HTR-8/SVneo (cell line): ENCODE measurements around the gene PLA2G4B.

Experiments used
- DNase-seq: peaks from one replicate; pipeline ENCODE4 v3.0.0; 2011; ENCODE audit warnings: low spot score, mixed read lengths; ENCODE audit not compliant: insufficient read length
- FAIRE-seq: peaks from 2 replicates; lab custom pipeline; 2011; peaks lifted over from hg19 to GRCh38; lab: Jason Lieb, UNC

PLA2G4B gene

GRCh38 chr15:41806291-41807181, 32.1 kb upstream of the PLA2G4B start:
- DNase-seq (peak; percentile 60), FAIRE-seq (peak; percentile 44)

- DNase-seq (no peak), FAIRE-seq (no peak)
Measured at GRCh38 chr15:41809121-41809520, 29.5 kb upstream of the PLA2G4B start.

DNA sequence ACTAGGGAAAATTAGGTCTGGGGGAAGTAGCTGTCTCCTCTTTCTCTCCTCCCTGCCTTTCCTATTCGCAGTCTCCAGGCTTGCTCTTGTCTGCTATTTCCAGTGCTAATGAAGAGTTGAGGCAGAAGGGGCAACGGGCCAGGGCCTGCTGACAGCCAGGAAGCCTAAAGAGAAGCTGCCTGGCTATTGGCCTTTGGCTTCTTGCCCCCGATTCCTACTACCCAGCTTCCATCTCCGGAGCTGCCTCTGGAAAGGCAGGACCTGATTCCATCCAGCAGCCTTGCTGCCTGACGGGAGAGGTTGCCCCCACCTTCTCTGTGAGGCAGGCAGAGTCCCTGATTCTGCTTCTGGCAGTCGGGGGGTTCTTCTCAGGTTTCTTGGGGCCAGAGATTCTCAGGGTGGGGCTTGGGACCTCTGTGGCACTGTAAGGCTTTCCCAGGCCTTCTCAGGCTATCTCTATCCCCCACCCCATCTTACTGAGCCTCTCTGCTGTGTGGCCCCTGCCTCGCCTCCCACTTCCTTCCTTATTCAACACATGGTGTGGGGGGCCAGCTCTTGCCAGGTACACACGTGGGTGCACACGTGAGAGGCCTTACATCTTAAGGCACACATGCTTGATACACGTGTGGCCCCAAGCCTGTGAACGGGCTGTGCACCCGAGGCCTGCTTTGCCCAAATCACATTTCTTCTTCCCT, 29.0 kb upstream of the PLA2G4B start:
- DNase-seq (no peak), FAIRE-seq (no peak)

- DNase-seq (no peak), FAIRE-seq (no peak)
Measured at GRCh38 chr15:41810651-41811431, 27.8 kb upstream of the PLA2G4B start.

GRCh38 chr15:41811432-41812195, 27.0 kb upstream of the PLA2G4B start:
- FAIRE-seq, result peak; percentile 55

DNA sequence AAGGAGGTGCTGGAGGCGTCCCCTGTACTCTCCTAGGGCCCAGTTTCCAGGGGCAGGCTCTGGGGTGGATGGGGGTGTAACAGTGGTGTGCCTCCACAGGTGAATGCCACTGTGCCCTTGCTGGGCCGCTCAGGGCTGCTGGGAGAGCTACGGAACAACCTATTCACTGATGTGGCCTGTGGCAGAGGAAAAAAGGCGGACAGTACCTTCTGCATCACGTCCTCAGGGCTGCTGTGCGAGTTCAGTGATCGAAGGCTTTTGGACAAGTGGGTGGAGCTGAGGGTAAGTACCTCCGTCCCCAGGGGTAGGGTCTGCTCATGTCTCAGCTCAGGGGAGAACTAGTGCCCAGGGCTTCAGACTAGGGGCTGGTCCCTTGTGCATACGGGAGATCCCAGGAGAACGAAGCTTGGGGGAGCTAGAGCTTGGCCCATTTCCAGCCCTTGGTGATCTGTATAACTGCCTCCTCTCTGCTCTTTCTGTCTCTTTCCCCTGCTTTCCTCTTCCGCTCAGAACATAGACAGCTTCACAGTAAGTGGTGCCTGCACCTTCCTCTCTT, 25.7 kb upstream of the PLA2G4B start:
- DNase-seq, result no peak
- FAIRE-seq, result no peak

More at GRCh38 chr15:41811432-41812195, 27.0 kb upstream of the PLA2G4B start:
- peak; percentile 85 for DNase-seq

DNA sequence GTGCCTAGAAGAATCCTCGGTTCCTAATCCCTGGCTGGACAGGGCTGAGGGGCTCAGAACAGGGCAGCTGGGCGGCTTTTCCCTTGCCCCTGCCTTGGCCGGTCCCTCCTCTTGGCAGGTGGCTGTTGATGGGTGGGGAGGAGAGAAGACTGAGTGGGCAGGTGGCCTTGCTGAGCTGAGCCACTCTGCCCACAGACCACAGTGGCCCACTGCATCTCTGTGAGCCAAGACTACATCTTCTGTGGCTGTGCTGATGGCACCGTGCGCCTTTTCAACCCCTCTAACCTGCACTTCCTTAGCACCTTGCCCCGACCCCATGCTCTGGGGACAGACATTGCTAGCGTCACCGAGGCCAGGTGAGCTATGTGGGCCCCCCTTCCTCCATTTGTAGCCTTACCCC, 25.2 kb upstream of the PLA2G4B start:
- DNase-seq (no peak), FAIRE-seq (no peak)

DNA sequence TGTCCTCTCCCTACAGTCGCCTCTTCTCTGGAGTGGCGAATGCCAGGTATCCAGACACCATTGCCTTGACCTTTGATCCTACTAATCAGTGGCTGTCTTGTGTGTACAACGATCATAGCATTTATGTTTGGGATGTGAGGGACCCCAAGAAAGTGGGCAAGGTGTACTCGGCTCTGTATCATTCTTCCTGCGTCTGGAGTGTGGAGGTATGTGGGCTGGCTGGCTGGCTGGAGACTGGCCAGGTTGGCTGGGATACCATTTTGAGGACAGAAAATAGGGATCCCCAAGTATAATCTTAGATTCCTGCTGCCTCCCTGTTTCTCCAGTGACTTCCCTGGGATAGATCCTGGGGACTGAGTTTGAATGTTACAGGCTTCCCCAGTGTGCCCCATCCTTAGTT, 24.1 kb upstream of the PLA2G4B start:
- FAIRE-seq, result no peak

GRCh38 chr15:41816788-41817187, 21.9 kb upstream of the PLA2G4B start:
- FAIRE-seq, result no peak
- no peak for DNase-seq

More for the DNA sequence above, 24.1 kb upstream of the PLA2G4B start:
- no peak for DNase-seq

DNA sequence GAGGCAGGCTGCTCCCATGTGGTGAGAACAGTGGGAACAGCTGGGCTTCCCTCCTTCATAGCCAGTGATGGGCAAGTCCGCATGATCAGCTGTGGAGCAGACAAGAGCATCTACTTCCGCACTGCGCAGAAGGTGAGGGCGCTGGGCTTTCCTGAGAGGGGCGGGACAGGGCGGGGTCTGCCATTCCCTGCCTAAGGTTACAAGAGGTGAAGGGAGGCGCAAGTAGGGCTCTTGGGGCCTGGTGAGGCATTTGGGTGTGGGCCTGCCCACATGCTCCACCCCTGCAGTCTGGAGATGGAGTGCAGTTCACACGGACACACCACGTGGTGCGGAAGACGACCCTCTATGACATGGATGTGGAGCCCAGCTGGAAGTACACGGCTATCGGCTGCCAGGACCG, 21.3 kb upstream of the PLA2G4B start:
- FAIRE-seq, result no peak

DNA sequence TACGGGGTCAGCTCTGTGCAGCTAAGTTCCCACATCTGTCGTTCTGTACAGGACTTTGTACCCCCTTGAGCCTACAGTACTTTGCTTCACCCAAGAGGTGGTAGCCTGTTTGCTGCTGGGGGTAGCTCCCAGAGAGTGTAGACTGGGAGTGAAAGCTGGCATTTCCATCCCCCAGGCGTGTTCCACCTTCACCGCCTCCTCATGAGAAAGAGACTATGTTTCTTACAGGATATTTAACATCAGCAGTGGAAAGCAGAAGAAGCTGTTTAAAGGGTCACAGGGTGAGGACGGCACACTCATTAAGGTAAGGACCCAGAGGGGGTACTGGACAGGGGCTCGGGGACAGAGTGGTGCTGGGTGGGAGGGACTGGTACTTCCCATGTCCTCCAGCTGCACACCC, 20.9 kb upstream of the PLA2G4B start:
- FAIRE-seq (no peak), DNase-seq (no peak)

More for the DNA sequence above, 21.3 kb upstream of the PLA2G4B start:
- DNase-seq, result no peak

DNA sequence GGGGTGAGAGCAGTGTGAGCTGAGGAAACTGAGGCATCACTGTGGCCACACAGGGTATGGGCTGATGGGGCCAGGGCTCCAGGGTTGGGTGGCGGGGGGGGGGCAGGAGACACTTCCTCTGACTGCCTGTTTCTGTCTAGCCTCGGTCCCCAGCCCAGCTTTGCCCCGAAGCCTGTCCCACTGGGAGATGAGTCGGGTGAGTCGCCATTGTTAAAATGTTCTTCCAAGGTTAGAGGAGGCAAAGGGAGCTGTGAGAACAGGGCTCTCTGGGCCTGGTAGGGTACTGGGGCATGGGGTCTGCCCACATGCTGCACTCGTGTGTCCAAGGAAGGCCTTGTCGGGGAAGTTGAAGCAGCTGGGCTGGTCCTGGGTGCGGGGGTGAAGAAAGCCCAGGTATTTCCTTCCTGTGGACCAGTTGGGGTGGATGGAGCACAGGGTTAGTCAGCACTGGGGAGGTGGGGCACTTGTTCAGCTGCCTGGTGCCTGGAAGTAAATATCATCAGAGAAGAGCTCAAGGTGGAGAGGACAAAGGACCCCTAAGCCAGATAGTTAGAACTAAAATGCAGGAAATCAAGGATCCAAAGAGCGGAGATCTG, 19.1 kb upstream of the PLA2G4B start:
- DNase-seq (no peak), FAIRE-seq (no peak)

DNA sequence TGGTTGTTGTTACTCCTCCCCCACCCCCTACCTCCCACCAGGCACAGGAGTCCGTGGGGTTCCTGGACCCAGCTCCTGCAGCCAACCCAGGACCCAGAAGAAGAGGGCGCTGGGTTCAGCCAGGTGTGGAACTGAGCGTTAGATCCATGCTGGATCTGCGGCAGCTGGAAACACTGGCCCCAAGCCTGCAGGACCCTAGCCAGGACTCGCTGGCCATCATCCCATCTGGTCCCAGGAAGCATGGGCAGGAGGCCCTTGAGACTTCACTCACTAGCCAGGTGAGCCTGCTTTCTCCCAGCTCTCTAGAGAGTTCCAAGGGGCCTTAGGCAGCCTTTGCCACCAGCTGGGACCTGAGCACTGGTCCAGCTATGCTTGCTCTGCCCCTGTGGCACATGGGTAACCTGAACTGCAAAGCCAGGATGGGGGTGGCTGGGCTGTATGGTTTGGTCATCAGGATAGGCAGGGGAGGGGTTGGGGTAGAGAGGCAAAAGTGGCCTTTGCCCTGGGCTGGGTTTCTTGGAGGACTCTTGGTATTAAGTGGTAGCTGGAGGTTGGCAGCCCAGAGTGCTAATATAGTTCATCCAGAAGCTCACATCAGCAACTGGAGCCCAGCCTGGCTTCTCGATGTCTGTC, 17.7 kb upstream of the PLA2G4B start:
- FAIRE-seq (no peak), DNase-seq (no peak)

DNA sequence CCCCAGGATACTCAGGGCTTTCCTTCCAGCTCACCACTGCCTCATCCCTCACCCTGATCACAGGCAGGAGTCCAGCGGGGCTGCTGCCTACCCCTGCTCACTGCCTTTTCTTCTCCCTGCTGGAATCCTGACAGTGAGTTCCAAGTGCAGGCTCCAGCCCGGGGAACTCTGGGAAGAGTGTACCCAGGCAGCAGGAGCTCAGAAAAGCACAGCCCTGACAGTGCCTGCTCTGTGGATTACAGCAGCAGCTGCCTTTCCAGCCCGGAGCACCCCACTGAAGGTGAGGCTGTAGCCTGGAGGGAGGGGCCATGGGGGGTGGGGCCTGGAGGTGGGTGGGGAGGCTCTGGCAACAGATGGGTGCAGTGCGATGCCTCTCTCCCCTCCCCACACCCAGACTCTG, 16.8 kb upstream of the PLA2G4B start:
- DNase-seq, result no peak
- no peak for FAIRE-seq

DNA sequence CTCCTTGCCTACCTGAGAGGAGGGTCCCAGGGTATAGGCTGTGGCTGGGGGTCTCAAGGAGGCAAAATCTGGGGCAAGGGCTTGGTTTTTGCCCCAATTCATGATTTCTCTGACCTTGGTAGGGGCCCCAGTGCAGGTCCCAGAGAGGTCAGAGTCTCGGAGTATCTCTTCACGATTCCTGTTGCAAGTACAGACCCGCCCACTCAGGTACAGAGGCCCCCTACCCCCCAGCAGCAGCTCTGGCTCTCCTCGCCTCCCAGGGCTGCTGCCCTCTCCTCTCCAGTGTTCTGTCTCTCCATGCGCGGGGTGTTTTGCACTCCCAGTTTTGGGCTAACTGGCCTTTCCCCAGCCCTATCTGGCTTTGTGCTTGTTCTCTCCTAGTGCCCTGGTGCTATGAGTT, 16.2 kb upstream of the PLA2G4B start:
- FAIRE-seq, result no peak
- no peak for DNase-seq

- FAIRE-seq, result no peak
Measured at GRCh38 chr15:41822957-41823356, 15.7 kb upstream of the PLA2G4B start.

DNA sequence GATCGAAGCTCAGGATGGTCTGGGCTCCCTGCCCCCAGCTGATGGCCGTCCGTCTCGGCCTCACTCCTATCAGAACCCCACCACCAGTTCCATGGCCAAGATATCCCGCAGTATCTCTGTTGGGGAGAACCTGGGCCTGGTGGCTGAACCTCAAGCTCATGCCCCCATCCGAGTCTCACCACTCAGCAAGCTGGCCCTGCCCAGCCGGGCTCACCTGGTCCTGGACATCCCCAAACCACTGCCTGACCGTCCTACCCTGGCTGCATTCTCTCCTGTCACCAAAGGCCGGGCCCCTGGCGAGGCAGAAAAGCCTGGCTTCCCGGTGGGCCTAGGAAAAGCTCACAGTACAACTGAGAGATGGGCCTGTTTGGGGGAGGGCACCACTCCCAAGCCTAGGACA, 15.1 kb upstream of the PLA2G4B start:
- DNase-seq, result no peak
- no peak for FAIRE-seq

More at GRCh38 chr15:41822957-41823356, 15.7 kb upstream of the PLA2G4B start:
- DNase-seq, result no peak

- no peak for FAIRE-seq
- DNase-seq, result no peak
Measured at GRCh38 chr15:41824062-41824745, 14.4 kb upstream of the PLA2G4B start.
